ENCODE measurements around the gene SUMF1.
A peak's percentile ranks its signal among the peaks of the same experiment; 100 is the strongest.

Gene SUMF1

DNA sequence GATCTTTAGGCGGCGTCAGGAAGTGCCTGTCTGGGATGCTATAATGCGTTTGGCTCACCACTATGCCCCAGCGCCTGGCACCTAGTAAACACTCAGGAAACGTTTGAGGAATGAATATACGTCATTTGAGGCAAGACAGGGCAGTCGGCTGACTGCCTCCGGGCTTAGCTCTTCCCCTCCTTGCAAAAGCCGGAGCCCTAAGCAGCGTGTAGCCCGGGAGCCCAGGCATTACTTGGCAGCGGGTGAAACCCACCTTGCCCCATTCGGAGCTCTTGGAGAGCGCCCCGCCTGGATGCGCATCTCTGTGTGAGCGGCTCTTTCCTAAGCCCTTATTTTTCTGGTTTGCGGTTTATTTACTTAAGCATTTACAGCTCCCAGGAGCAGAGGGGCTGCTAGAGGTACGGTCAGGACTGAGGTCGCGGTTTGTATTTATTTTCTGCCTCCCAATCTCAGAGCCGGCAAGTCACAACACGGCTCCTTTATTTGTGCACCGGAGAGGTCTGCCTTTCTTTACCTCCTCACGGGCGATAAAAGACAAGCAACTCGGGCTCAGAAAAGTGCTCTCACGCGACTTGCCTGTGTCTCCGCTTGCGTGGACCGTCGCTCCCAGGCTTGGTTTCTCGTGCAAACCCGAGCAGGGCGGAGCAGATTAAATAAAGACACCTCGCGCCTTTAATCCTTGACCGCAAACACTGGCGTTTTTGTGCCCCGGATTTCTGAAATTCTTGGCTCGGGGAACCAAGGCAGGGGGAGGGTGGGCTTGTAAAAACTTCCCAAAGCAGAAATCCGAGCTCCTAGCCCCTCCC lies 25.3 kb upstream of the SUMF1 start:
- DNase-seq (ENCODE audit: low spot score in 2 of 2) (peak; percentile 16 to 65), ATAC-seq (peak; percentile 33)
- H3K4me1 Mint-ChIP-seq, result peaks cover 48% of the 10 kb centered on the region
- H3K9me3 Mint-ChIP-seq, result no peaks in the 10 kb centered on the region
- H3K36me3 Mint-ChIP-seq, result peaks cover 39% of the 10 kb centered on the region
- peak overlapping the region; percentile 94 for H3K27ac Mint-ChIP-seq
- peak overlapping the region; percentile 95 for H3K4me3 Mint-ChIP-seq

DNA sequence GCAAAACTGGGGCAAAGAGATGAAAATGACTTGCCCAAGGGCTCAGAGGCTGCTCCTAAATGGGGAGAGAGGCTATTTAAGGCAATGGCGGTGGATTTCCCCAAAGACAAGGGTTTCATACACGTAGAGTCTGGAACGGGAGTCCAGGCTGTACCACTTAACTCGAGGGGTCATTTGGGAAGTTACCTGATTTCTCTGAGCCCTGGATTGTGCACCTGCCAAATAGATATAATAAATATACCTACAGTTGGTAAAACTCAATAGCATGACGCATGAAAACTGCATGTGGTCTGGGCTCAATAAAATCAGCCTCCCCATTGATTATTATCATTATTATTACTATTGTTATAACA lies 24.8 kb upstream of the SUMF1 start:
- peaks cover 34% of the 10 kb centered on the region for H3K36me3 Mint-ChIP-seq
- peaks cover 48% of the 10 kb centered on the region for H3K4me1 Mint-ChIP-seq
- ATAC-seq (no peak), DNase-seq (ENCODE audit: low spot score in 2 of 2) (no peak)
- peak overlapping the region; percentile 95 for H3K4me3 Mint-ChIP-seq
- peak overlapping the region; percentile 94 for H3K27ac Mint-ChIP-seq
- H3K9me3 Mint-ChIP-seq, result no peaks in the 10 kb centered on the region

DNA sequence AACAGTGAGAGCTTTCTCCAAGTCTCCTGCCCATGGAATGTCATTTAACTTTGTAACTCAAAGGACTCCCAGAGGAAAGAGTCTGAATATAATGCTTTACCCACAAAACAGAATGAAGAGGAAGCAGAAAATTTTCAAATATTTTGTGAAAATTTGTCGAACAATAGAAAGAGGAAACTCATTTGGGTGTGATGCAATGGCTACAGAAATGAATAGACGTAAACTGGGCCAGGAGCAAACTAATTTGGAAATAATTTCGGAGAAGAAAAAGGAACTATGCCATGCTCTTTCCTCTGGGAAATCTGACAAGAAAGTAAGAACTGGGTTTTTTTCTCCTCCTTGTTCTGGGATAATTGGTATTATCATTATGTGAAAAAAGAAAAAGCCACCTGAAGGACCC lies 11.2 kb upstream of the SUMF1 start:
- no peak for ATAC-seq
- H3K9me3 Mint-ChIP-seq, result no peaks in the 10 kb centered on the region

DNA sequence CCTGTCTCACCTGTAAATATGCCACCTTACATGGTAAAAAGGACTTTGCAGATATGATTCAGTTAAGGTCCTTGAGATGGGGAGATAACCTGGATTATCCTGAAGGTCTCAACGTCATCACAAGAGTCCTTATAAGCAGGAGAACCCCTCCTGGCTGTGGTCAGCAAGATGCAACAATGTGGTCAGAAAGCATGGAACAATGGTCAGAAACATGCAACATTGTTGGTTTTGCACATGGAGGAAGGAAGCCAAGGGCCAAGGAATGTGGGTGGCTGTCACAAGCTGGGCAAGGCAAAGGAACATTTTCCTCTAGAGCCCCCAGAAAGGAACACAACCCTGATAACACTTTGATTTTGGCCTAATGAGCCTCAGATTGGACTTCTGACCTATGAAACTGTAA lies 9.4 kb upstream of the SUMF1 start:
- Mint-ChIP-seq H3K27ac (no peak overlapping the region), H3K4me1 (peaks cover 14% of the 10 kb centered on the region), H3K4me3 (no peak overlapping the region), H3K9me3 (no peaks in the 10 kb centered on the region), H3K36me3 (no peaks in the 10 kb centered on the region)
- DNase-seq (ENCODE audit: low spot score in 2 of 2), result no peak
- ATAC-seq, result no peak

More for the DNA sequence above, 11.2 kb upstream of the SUMF1 start:
- no peak overlapping the region for H3K4me3 Mint-ChIP-seq
- DNase-seq (ENCODE audit: low spot score in 2 of 2), result no peak
- no peaks in the 10 kb centered on the region for H3K36me3 Mint-ChIP-seq
- H3K27ac Mint-ChIP-seq, result no peak overlapping the region
- peaks cover 14% of the 10 kb centered on the region for H3K4me1 Mint-ChIP-seq

DNA sequence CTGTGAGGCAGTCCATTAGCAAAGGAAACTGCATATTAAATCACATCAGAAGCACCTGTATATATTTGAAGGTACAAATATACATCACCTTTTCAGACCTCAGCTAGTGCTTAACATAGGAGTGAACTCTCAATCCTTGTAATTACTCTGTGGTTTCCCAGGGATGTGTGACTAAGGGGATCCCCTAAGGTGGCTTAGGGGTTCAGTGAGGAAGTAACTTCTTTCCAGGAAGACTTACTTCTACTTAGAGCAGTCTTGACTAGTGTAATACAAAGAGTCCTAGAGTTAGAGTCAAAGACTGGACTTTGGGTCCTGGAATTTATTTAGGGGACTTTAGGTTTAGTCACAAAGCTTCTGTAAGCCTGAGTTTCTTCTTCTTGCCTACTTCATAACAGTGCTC lies 8.7 kb upstream of the SUMF1 start:
- H3K27ac Mint-ChIP-seq, result no peak overlapping the region
- H3K36me3 Mint-ChIP-seq, result no peaks in the 10 kb centered on the region
- DNase-seq (ENCODE audit: low spot score in 2 of 2), result no peak
- H3K4me1 Mint-ChIP-seq, result peaks cover 14% of the 10 kb centered on the region
- peak overlapping the region; percentile 34 for H3K4me3 Mint-ChIP-seq
- ATAC-seq, result no peak
- H3K9me3 Mint-ChIP-seq, result no peaks in the 10 kb centered on the region

DNA sequence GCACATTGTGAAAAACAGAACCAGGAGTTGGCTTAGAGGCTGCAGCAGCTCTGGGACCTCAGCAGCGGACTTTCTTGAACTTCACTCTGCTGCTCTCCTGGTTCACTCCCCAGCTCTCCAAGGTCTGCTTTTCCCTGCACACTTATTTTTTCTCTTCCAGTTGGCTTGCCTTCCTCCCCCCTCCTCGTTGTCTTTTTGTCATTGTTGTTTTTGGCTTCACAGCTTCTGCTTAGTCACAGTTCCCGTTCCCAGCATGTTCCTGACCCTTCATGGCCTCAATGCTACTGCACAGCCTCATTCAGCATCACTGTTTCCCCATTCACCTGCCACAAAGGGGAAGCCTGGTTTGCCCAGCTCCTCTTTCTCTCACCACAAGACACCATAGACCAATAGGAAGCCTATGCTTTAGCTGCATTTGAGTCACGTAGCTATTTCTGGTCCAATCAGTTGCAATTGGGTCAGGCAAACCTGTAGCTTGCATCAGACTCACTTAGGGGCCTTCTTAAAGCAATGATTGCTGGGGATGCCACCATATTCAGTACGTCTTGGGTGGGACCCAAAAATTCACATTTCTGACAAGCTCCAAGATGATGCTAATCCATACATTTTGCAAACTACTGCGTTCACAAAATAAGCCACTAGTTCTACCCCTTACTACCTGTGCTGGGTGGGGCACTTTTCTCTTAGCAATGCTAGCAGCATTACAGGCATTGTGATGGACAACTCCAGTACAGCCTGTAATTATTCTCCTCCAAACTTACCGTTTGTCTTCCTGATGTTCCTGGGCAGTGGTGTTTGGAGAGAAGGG lies 7.8 kb upstream of the SUMF1 start:
- peak overlapping the region; percentile 34 for H3K4me3 Mint-ChIP-seq

DNA sequence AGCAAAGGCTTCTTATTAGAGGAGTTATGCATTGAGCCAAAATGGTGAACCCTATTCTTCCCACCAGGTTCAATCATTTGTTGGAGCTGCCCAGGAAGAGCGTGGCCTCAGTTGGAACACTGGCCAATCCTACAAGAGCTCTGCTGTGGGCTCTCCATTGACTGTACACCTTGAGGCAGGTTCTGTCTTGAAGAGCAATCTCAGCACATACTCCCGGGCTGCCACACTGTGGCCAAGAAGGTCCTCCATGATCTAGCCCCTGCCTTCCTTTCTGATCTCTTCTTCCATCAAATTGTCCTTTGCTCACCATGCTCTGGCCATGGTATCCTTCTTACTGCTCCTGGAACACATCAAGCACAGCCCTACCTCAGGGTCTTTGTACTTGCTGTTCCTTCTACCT lies 5.7 kb upstream of the SUMF1 start:
- Mint-ChIP-seq H3K4me3 (no peak overlapping the region), H3K9me3 (no peaks in the 10 kb centered on the region), H3K27ac (no peak overlapping the region), H3K36me3 (no peaks in the 10 kb centered on the region), H3K4me1 (peaks cover 14% of the 10 kb centered on the region)
- no peak for ATAC-seq
- DNase-seq (ENCODE audit: low spot score in 2 of 2), result no peak

More for the DNA sequence above, 7.8 kb upstream of the SUMF1 start:
- ATAC-seq (peak; percentile 96), DNase-seq (ENCODE audit: low spot score in 2 of 2) (peak in 1 of 2 donors; percentile 59)
- Mint-ChIP-seq H3K27ac (peak overlapping the region; percentile 14), H3K9me3 (no peaks in the 10 kb centered on the region), H3K4me1 (peaks cover 14% of the 10 kb centered on the region), H3K36me3 (no peaks in the 10 kb centered on the region)

DNA sequence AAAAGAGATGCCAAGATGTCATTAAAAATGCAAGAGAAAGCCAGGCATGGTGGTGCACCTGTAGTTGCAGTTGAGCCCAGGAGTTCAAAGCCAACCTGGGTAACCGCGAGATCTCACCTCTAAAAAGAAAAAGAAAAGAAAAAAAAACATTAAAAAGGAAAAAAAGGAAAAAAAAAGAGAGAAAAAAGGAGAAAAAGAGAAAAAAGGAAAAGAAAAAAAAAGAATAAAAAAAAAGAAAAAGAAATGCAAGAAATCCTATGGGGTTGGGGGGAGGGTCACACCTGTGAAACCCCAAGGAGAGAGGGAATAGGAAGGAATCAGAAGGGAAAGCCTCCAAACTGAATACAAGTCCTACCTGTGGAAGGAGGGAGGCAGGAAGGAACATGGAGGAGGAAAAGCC lies 5.2 kb upstream of the SUMF1 start:
- H3K27ac Mint-ChIP-seq, result no peak overlapping the region

DNA sequence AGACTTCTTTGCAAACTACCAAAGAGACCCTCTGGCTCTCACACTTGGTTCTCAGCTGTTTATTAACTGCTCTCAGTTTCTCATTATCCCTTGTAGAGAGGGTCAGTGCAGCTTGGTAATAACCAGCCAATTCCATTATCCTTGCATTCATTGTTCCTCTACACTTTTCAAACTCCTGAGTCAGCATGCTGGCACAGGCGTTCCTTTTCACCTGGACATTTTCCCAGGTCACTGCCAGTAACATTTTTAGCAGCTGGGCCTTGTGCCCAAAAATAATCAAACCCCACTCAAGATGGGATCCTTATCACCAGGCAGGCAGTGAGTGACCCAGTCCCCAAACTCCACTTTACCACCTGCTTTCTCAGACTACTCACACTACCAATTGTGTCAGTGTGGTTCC lies 4.8 kb upstream of the SUMF1 start:
- ATAC-seq, result no peak
- H3K4me3 Mint-ChIP-seq, result no peak overlapping the region
- no peaks in the 10 kb centered on the region for H3K9me3 Mint-ChIP-seq
- no peak for DNase-seq (ENCODE audit: low spot score in 2 of 2)
- no peak overlapping the region for H3K27ac Mint-ChIP-seq
- H3K36me3 Mint-ChIP-seq, result peaks cover 2% of the 10 kb centered on the region
- H3K4me1 Mint-ChIP-seq, result peaks cover 14% of the 10 kb centered on the region

More for the DNA sequence above, 5.2 kb upstream of the SUMF1 start:
- Mint-ChIP-seq H3K36me3 (no peaks in the 10 kb centered on the region), H3K4me1 (peaks cover 14% of the 10 kb centered on the region), H3K9me3 (no peaks in the 10 kb centered on the region), H3K4me3 (no peak overlapping the region)
- ATAC-seq (no peak), DNase-seq (ENCODE audit: low spot score in 2 of 2) (no peak)

DNA sequence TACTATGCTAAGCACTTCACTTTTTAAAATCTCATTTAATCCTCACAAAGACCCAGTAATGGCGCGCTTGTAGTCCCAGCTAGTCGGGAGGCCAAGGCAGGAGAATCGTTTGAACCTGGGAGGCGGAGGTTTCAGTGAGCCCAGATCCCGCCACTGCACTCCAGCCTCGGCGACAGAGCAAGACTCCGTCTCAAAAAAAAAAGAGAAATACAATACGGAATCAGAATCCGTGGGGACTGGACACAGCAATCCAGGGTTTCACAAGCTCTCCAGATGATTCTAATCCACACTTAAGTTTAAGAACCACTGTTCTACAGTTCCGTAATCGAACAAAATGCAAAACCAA lies 426 bp upstream of the SUMF1 start:
- Mint-ChIP-seq H3K27ac (peak overlapping the region; percentile 95), H3K4me1 (peaks cover 15% of the 10 kb centered on the region)

DNA sequence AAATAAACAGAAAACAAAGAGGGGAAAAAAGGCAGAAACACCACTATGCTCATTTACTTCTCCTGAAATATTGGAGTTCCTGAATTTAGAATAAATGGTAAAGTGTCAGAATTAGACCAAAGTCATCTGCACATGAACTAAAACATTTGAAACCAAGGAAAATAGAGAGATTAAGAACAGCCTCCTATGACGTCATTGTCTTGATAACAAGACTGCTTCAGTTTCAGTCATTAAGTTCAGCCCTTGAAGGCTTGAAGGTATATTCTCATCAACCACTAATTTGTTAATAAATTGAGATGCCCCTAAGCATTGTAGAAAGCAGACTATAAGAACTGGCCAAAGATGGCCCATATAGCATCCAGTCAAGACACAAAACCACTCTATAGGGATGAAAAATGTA lies 2.5 kb downstream of the SUMF1 start:
- peaks cover 22% of the 10 kb centered on the region for H3K4me1 Mint-ChIP-seq
- no peak overlapping the region for H3K27ac Mint-ChIP-seq
- H3K4me3 Mint-ChIP-seq, result no peak overlapping the region
- ATAC-seq (no peak), DNase-seq (ENCODE audit: low spot score in 2 of 2) (no peak)
- no peaks in the 10 kb centered on the region for H3K9me3 Mint-ChIP-seq
- peaks cover 5% of the 10 kb centered on the region for H3K36me3 Mint-ChIP-seq

More for the DNA sequence above, 426 bp upstream of the SUMF1 start:
- Mint-ChIP-seq H3K9me3 (no peaks in the 10 kb centered on the region), H3K4me3 (peak overlapping the region; percentile 84), H3K36me3 (peaks cover 5% of the 10 kb centered on the region)
- DNase-seq (ENCODE audit: low spot score in 2 of 2) (no peak), ATAC-seq (no peak)

DNA sequence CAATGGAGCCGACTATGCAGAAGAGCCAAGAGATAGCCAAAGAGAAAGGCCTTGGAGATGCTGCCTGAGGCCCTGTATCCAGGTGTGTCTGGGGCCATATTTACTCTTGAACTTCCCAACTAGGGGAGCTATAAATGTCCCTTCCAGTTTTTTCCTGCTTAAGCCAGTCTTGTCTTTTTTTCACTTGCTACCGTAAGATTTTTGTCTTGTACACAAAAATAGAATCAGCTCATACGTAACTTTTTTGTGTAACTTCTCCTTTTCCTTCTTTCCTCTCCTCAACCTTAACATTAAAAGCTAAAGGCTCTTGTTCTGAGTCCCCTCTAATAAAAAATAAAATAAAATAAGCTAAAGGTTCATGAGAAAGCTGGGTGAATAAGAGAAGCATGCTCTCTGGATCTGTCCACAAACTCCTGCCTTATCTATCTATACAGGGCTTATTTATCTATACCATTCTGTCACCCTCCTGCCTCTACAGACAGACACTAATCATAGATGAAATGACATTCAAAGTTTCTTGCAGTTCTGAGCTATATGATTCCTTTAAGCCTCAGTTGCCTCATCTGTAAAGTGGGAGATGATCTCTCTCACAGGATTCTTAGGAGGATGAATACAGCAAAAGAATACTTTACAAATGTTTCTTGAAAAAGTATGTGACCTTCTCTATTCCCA lies 4.6 kb downstream of the SUMF1 start:
- Mint-ChIP-seq H3K4me1 (peaks cover 22% of the 10 kb centered on the region), H3K9me3 (no peaks in the 10 kb centered on the region), H3K36me3 (peaks cover 5% of the 10 kb centered on the region), H3K27ac (no peak overlapping the region), H3K4me3 (no peak overlapping the region)
- DNase-seq (ENCODE audit: low spot score in 2 of 2), result no peak
- no peak for ATAC-seq

DNA sequence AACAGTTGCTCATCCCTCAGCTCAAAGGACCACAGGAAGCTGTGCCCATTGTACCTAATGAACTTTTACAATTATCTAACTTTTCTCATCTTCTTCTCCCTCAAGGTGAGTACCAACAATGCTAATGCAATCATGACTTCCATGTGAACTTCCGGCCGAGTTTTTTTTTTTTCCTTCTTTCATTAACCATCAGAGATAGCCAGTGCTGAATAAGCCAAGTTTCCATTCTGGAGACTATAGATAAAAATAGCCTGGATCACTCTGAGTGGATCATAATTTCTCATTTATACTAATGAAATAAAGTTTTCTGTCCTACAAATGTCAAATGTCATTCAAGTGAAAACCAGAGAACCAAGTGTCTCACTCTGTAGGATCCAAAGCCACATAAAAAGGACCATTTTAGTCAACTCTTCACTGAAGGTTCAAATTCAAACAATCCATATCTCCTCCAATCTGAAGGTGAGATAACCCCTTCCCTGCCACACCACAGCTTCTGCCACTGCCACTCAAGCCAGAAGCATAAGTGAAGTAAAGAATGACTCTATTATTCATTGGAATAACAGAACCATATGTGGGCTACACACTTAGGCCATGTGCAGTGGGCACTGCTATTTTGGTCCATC lies 5.5 kb downstream of the SUMF1 start:
- DNase-seq (ENCODE audit: low spot score in 2 of 2) (no peak), ATAC-seq (peak; percentile 32)
- no peak overlapping the region for H3K27ac Mint-ChIP-seq
- H3K9me3 Mint-ChIP-seq, result no peaks in the 10 kb centered on the region
- peaks cover 19% of the 10 kb centered on the region for H3K4me1 Mint-ChIP-seq
- H3K36me3 Mint-ChIP-seq, result peaks cover under 1% of the 10 kb centered on the region
- no peak overlapping the region for H3K4me3 Mint-ChIP-seq

DNA sequence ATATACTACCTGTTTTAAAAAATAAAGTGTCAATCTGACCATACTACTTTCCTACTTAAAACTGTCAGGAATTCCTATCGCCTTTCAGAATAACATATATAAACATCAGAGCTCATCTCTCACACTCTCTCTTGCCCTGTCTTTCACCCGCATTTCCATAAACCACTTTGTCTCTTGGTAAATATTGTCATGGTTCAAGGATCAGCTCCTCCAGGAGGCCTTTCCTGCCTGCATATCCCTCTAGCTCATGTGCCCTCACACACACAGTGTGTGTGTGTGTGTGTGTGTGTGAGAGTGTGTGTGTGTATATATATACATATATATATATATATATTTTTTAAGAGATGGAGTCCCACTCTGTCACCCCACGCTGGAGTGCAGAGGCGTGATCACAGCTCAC lies 6.7 kb downstream of the SUMF1 start:
- H3K27ac Mint-ChIP-seq, result no peak overlapping the region
- ATAC-seq (no peak), DNase-seq (ENCODE audit: low spot score in 2 of 2) (no peak)
- H3K4me1 Mint-ChIP-seq, result peaks cover 11% of the 10 kb centered on the region
- no peaks in the 10 kb centered on the region for H3K36me3 Mint-ChIP-seq
- no peak overlapping the region for H3K4me3 Mint-ChIP-seq
- no peaks in the 10 kb centered on the region for H3K9me3 Mint-ChIP-seq

DNA sequence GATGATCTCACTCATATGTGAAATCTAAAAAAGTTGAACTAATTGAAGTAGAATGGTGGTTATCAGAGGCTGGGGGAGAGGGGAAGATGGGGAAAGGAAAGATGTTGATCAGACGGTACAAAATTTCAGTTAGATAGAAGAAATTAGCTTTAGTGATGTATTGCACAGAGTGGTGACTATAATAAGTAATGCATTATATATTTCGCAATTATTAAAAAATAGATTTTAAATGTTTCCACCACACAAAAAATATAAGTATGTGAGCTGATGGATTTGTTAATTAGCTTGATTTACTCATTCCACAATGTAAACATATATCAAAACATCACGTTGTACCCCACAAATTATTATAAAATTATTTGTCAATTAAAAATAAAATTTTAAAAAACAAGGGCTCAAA lies 8.1 kb downstream of the SUMF1 start:
- H3K36me3 Mint-ChIP-seq, result no peaks in the 10 kb centered on the region
- no peak for ATAC-seq
- H3K27ac Mint-ChIP-seq, result no peak overlapping the region
- no peak for DNase-seq (ENCODE audit: low spot score in 2 of 2)
- no peaks in the 10 kb centered on the region for H3K9me3 Mint-ChIP-seq
- no peak overlapping the region for H3K4me3 Mint-ChIP-seq
- peaks cover 7% of the 10 kb centered on the region for H3K4me1 Mint-ChIP-seq

Measured in stimulated activated effector memory CD8-positive, alpha-beta T cell treated with anti-CD3 and anti-CD28 coated beads, Interleukin-12 subunit alpha, Interleukin-12 subunit beta, amount 100 ng/mL, for 72 hours (primary cell).